ENCODE results near the gene OPN3. TPM values are rescaled to one million over a fixed set of nuclear protein-coding genes. Genes with fewer than 3 reads are reported as not detected.

Gene OPN3
- total RNA-seq, 2 donors from 2014 or later, result 2.3 to 7.0 TPM

- ATAC-seq, result no peak
Observed at GRCh38 chr1:241611736-241612135, 28.4 kb downstream of the OPN3 start.

GRCh38 chr1:241611063-241611462 is 29.1 kb downstream of the OPN3 start:
- Histone ChIP-seq H3K9me3 (no peaks in the 10 kb centered on the region), H3K27me3 (no peaks in the 10 kb centered on the region), H3K4me3 (no peak overlapping the region), H3K27ac (no peak overlapping the region), H3K36me3 (replicated peaks in 1 of 2; ENCODE audit: insufficient read depth in 1 of 2, low read depth in 2 of 2) (no peaks in the 10 kb centered on the region), H3K4me1 (peaks cover 37% of the 10 kb centered on the region)
- TF ChIP-seq POLR2A (IDR thresholded peaks at IDR 0.05) (no peak), CTCF (IDR thresholded peaks at IDR 0.05) (peak; percentile 24 to 76 (median 72))
- ATAC-seq, result peak; percentile 76
- whole genome bisulfite sequencing, 2 donors, result 0 to 11% methylated on average over 3 of the region's 3 CpGs
- no peak for DNase-seq
- intact Hi-C loops (cut with DNase I), result no loop called here

More at GRCh38 chr1:241611736-241612135, 28.4 kb downstream of the OPN3 start:
- intact Hi-C loops (cut with DNase I), result no loop called here
- Histone ChIP-seq H3K4me3 (no peak overlapping the region), H3K36me3 (replicated peaks in 1 of 2; ENCODE audit: insufficient read depth in 1 of 2, low read depth in 2 of 2) (no peaks in the 10 kb centered on the region), H3K4me1 (peaks cover 38% of the 10 kb centered on the region), H3K9me3 (no peaks in the 10 kb centered on the region), H3K27ac (no peak overlapping the region), H3K27me3 (no peaks in the 10 kb centered on the region)
- TF ChIP-seq POLR2A (IDR thresholded peaks at IDR 0.05) (no peak), CTCF (IDR thresholded peaks at IDR 0.05) (no peak)
- no peak for DNase-seq
- 65 to 88% methylated on average over 1 of the region's 1 CpG for WGBS, 2 donors

- Histone ChIP-seq H3K27me3 (no peaks in the 10 kb centered on the region), H3K4me3 (no peak overlapping the region), H3K36me3 (replicated peaks in 1 of 2; ENCODE audit: insufficient read depth in 1 of 2, low read depth in 2 of 2) (no peaks in the 10 kb centered on the region), H3K27ac (no peak overlapping the region), H3K4me1 (peaks cover 29% of the 10 kb centered on the region), H3K9me3 (no peaks in the 10 kb centered on the region)
- TF ChIP-seq CTCF (IDR thresholded peaks at IDR 0.05), result no peak
- TF ChIP-seq POLR2A (IDR thresholded peaks at IDR 0.05), result no peak
- DNase-seq (peak; percentile 32 to 65 (median 50)), ATAC-seq (peak; percentile 65)
- intact Hi-C loops (cut with DNase I), result no loop called here
- WGBS, 2 donors, result 15 to 19% methylated on average over 8 of the region's 8 CpGs
Observed at GRCh38 chr1:241610056-241610815, 29.9 kb downstream of the OPN3 start.

GRCh38 chr1:241608379-241609033 is 31.7 kb downstream of the OPN3 start:
- intact Hi-C loops (cut with DNase I), result no loop called here

More at GRCh38 chr1:241608379-241609033, 31.7 kb downstream of the OPN3 start:
- H3K27ac ChIP-seq, result no peak overlapping the region
- ATAC-seq, result no peak
- no peak overlapping the region for H3K4me3 ChIP-seq
- no peaks in the 10 kb centered on the region for H3K36me3 ChIP-seq (replicated peaks in 1 of 2; ENCODE audit: insufficient read depth in 1 of 2, low read depth in 2 of 2)
- no peaks in the 10 kb centered on the region for H3K27me3 ChIP-seq
- H3K4me1 ChIP-seq, result peaks cover 22% of the 10 kb centered on the region
- TF ChIP-seq CTCF (IDR thresholded peaks at IDR 0.05), result no peak
- no peak for TF ChIP-seq POLR2A (IDR thresholded peaks at IDR 0.05)
- 40% methylated on average over 3 of the region's 3 CpGs for WGBS, 2 donors
- DNase-seq, result no peak
- H3K9me3 ChIP-seq, result no peaks in the 10 kb centered on the region
